Pancreas (tissue), 10 donors: ENCODE measurements around the gene LAMC3. TPM values are rescaled to one million over a fixed set of nuclear protein-coding genes. Genes with fewer than 3 reads are reported as not detected.

ENCODE experiments used
- ATAC-seq, 4 donors: fragments of 200-7000 bp; cut with Tn5 transposase; one replicate each; pipeline versions ENCODE4 v1.8.0 to v1.9.1; 2020; ENCODE audit warnings: mild to moderate bottlenecking in 4 of 4, moderate library complexity in 4 of 4
- DNase-seq, 6 donors: peaks; one replicate each; pipeline ENCODE4 v3.0.0-alpha.2; 2020
- FAIRE-seq: peaks from 2 replicates; lab custom pipeline; 2012; peaks lifted over from hg19 to GRCh38; lab: Jason Lieb, UNC
- H3K27ac ChIP-seq, 4 donors: fragments of 200-600 bp; sonication (generic); 1 replicate in 3 of 4; 2 replicates in 1 of 4; pipeline versions ENCODE4 v1.5.0 to v1.8.0; 2020
- H3K27me3 ChIP-seq, 4 donors: fragments of 200-600 bp; one replicate each; pipeline ENCODE4 v1.8.0; 2021
- H3K36me3 ChIP-seq, 3 donors: fragments of 200-600 bp; sonication (generic) in 1 of 3; one replicate each; pipeline versions ENCODE4 v1.5.0 to v1.8.0; 2020 to 2021
- H3K4me1 ChIP-seq, 3 donors: fragments of 200-600 bp; one replicate each; pipeline ENCODE4 v1.8.0; 2021
- H3K4me3 ChIP-seq, 4 donors: fragments of 200-600 bp; sonication (generic) in 2 of 4; one replicate each; pipeline versions ENCODE4 v1.5.0 to v1.8.0; 2020 to 2021
- H3K9me3 ChIP-seq, 4 donors: fragments of 200-600 bp; one replicate each; pipeline ENCODE4 v1.8.0; 2021
- CTCF ChIP-seq, 4 donors: fragments of 200-600 bp; sonication (generic) in 3 of 4; IDR thresholded peaks; one replicate each; pipeline versions ENCODE4 v1.5.0 to v1.8.0; 2021; ENCODE audit warnings: antibody characterized with exemption in 4 of 4
- WGBS, 2 donors: extraction: QIAGEN DNeasy Blood & Tissue Kit; methylation state at CpG; one replicate each; pipeline ENCODE4 v1.1.7; 2013; 5-methylcytosine and 5-hydroxymethylcytosine counted together
- intact Hi-C, 3 donors: fragments of 100-400 bp; cut with DNase I; formaldehyde crosslinking; loops; one replicate each; pipeline versions ENCODE4 v1.11.1 to v1.14.2; 2022
- polyA plus RNA-seq, 2 donors: library from polyadenylated mRNA; stranded (reverse); fragments of 200-250 nt; gene quantifications; one replicate each; pipeline ENCODE4 v1.2.3, GENCODE V29; 2013
- total RNA-seq, 6 donors: library from RNA; stranded (reverse); fragmentation: NEBNext Ultra II Directional in 4 of 6; extraction: Animal tissue kit (Norgen Biotek cat#: 25700) in 4 of 6; gene quantifications; one replicate each; pipeline versions ENCODE4 v1.2.1 to v1.2.4, GENCODE V29; 2021 to 2023
- donor health status: healthy with polysubstance abuse.
- donor health status: DM: no; HTN: no; CAD: no; lungs with moderate emphysema.
- donor health status: DM: no; HTN: no; CAD: no.
- donor health status: control.
- donor health status: control.
- donor health status: Bipolar disorder and iron deficiency.
- donor health status: DM: yes; HTN: yes; CAD: no.
- donor health status: DM: no; HTN: no; CAD: no.
- donor health status: DM: no; HTN: no; CAD: no.
- donor health status: DM: yes; HTN: yes; CAD: no.

The LAMC3 gene
- total and polyA plus RNA-seq, 8 donors: 1.1 to 8.9 (median 2.7) TPM

GRCh38 chr9:131050831-131051230 lies 41.9 kb downstream of the LAMC3 start:
- ATAC-seq (no peak), DNase-seq (no peak), FAIRE-seq (no peak)
- Histone ChIP-seq H3K27me3 (no peaks in the 10 kb centered on the region), H3K27ac (no peak overlapping the region), H3K4me3 (no peak overlapping the region), H3K9me3 (no peaks in the 10 kb centered on the region), H3K4me1 (no peaks in the 10 kb centered on the region), H3K36me3 (no peaks in the 10 kb centered on the region)
- intact Hi-C loops: no loop called here
- TF ChIP-seq CTCF (IDR thresholded peaks at IDR 0.05): no peak
- WGBS, 2 donors: 65 to 78% methylated on average over 17 of the region's 17 CpGs

- FAIRE-seq (no peak), ATAC-seq (no peak), DNase-seq (no peak)
- intact Hi-C loops: no loop called here
- Histone ChIP-seq H3K36me3 (no peaks in the 10 kb centered on the region), H3K27me3 (no peaks in the 10 kb centered on the region), H3K9me3 (no peaks in the 10 kb centered on the region), H3K27ac (no peak overlapping the region), H3K4me1 (no peaks in the 10 kb centered on the region), H3K4me3 (no peak overlapping the region)
- 49 to 58% methylated on average over 25 of the region's 25 CpGs for WGBS, 2 donors
- TF ChIP-seq CTCF (IDR thresholded peaks at IDR 0.05): no peak
Measured at GRCh38 chr9:131051592-131052517, 42.9 kb downstream of the LAMC3 start.

- no peak for TF ChIP-seq CTCF (IDR thresholded peaks at IDR 0.05)
- no peaks in the 10 kb centered on the region for H3K36me3 ChIP-seq
- DNase-seq: no peak
- no peak for ATAC-seq
- H3K9me3 ChIP-seq: no peaks in the 10 kb centered on the region
- 74 to 82% methylated on average over 3 of the region's 3 CpGs for WGBS, 2 donors
- intact Hi-C loops: no loop called here
- H3K27ac ChIP-seq: no peak overlapping the region
- H3K4me3 ChIP-seq: no peak overlapping the region
- no peaks in the 10 kb centered on the region for H3K4me1 ChIP-seq
- no peak for FAIRE-seq
- no peaks in the 10 kb centered on the region for H3K27me3 ChIP-seq
Measured at GRCh38 chr9:131053896-131054295, 44.9 kb downstream of the LAMC3 start.

GRCh38 chr9:131056781-131057506 lies 48.0 kb downstream of the LAMC3 start:
- no peak for ATAC-seq
- H3K36me3 ChIP-seq: no peaks in the 10 kb centered on the region
- no peaks in the 10 kb centered on the region for H3K9me3 ChIP-seq
- intact Hi-C loops: no loop called here
- H3K4me1 ChIP-seq: no peaks in the 10 kb centered on the region
- no peaks in the 10 kb centered on the region for H3K27me3 ChIP-seq
- no peak overlapping the region for H3K4me3 ChIP-seq
- no peak for FAIRE-seq
- WGBS, 2 donors: 68 to 79% methylated on average over 14 of the region's 14 CpGs
- H3K27ac ChIP-seq: no peak overlapping the region
- no peak for DNase-seq
- no peak for TF ChIP-seq CTCF (IDR thresholded peaks at IDR 0.05)
